H9 (cell line): ENCODE results near the gene CREB5. TPM values are rescaled to one million over a fixed set of nuclear protein-coding genes. Genes with fewer than 3 reads are reported as not detected.

ENCODE experiments used
- DNase-seq: peaks from one replicate; pipeline ENCODE4 v3.0.0-alpha.2; 2017
- H2AFZ ChIP-seq: one replicate; pipeline ENCODE4 v1.6.1; 2013; ENCODE audit warnings: mild to moderate bottlenecking, low read length, control low read depth, moderate library complexity
- H2AK5ac ChIP-seq: 2 replicates; pipeline ENCODE4 v1.6.1; 2013; ENCODE audit warnings: low read length, control low read depth, mixed read lengths; ENCODE audit not compliant: insufficient read length
- H2BK120ac ChIP-seq: one replicate; pipeline ENCODE4 v1.6.1; 2013; ENCODE audit warnings: low read depth, mild to moderate bottlenecking, low read length, control low read depth, inconsistent platforms; ENCODE audit not compliant: poor library complexity, severe bottlenecking
- H2BK12ac ChIP-seq: 2 replicates; pipeline ENCODE4 v1.6.1; 2013; ENCODE audit warnings: low read length, control low read depth, mixed read lengths, low read depth; ENCODE audit not compliant: insufficient read length
- H2BK15ac ChIP-seq: 2 replicates; pipeline ENCODE4 v1.6.1; 2013; ENCODE audit warnings: low read depth, low read length, control low read depth
- H2BK20ac ChIP-seq: one replicate; pipeline ENCODE4 v1.6.1; 2013; ENCODE audit warnings: low read depth, mild to moderate bottlenecking, low read length, control low read depth, inconsistent platforms; ENCODE audit not compliant: poor library complexity, severe bottlenecking
- H2BK5ac ChIP-seq: 2 replicates; pipeline ENCODE4 v1.6.1; 2013; ENCODE audit warnings: low read length, control low read depth, mixed read lengths; ENCODE audit not compliant: insufficient read length
- H3K14ac ChIP-seq: 2 replicates; pipeline ENCODE4 v1.6.1; 2013; ENCODE audit warnings: low read length, control low read depth; ENCODE audit not compliant: insufficient read depth
- H3K18ac ChIP-seq: 2 replicates; pipeline ENCODE4 v1.6.1; 2013; ENCODE audit warnings: low read depth, mild to moderate bottlenecking, mixed read lengths, low read length, control low read depth; ENCODE audit not compliant: insufficient read length
- H3K23ac ChIP-seq: 2 replicates; pipeline ENCODE4 v1.6.1; 2013; ENCODE audit warnings: low read length, control low read depth, mixed read lengths, low read depth; ENCODE audit not compliant: insufficient read length
- H3K23me2 ChIP-seq: 2 replicates; pipeline ENCODE4 v1.6.1; 2013; ENCODE audit warnings: low read depth, mild to moderate bottlenecking, mixed read lengths, low read length, control low read depth; ENCODE audit not compliant: insufficient read length, poor library complexity, severe bottlenecking
- H3K27ac ChIP-seq: 2 replicates; pipeline ENCODE4 v1.5.1; 2013; ENCODE audit warnings: low read length, control low read depth, mixed read lengths, low read depth; ENCODE audit not compliant: insufficient read length
- H3K27me3 ChIP-seq: 2 replicates; pipeline ENCODE4 v1.6.1; 2013; ENCODE audit warnings: low read length, control low read depth, inconsistent platforms; ENCODE audit not compliant: insufficient read depth
- H3K4ac ChIP-seq: 2 replicates; pipeline ENCODE4 v1.6.1; 2013; ENCODE audit warnings: low read depth, mild to moderate bottlenecking, control low read depth, inconsistent platforms, low read length, moderate library complexity
- H3K4me1 ChIP-seq: 2 replicates; pipeline ENCODE4 v1.6.1; 2013; ENCODE audit warnings: low read length, control low read depth, inconsistent platforms; ENCODE audit not compliant: insufficient read depth
- H3K4me2 ChIP-seq: 2 replicates; pipeline ENCODE4 v1.6.1; 2013; ENCODE audit warnings: low read length, control low read depth, mixed read lengths; ENCODE audit not compliant: insufficient read length, insufficient read depth
- H3K56ac ChIP-seq: 2 replicates; pipeline ENCODE4 v1.6.1; 2013; ENCODE audit warnings: low read depth, mild to moderate bottlenecking, mixed read lengths, low read length, control low read depth; ENCODE audit not compliant: insufficient read length
- H3K79me1 ChIP-seq: 2 replicates; pipeline ENCODE4 v1.6.1; 2013; ENCODE audit warnings: low read depth, mild to moderate bottlenecking, moderate library complexity, low read length, control low read depth, inconsistent platforms; ENCODE audit not compliant: insufficient read depth, poor library complexity, severe bottlenecking
- H3K79me2 ChIP-seq: 2 replicates; pipeline ENCODE4 v1.6.1; 2013; ENCODE audit warnings: low read length, control low read depth, inconsistent platforms; ENCODE audit not compliant: insufficient read depth
- H3K9ac ChIP-seq: 2 replicates; pipeline ENCODE4 v1.6.1; 2013; ENCODE audit warnings: low read length, control low read depth, mixed read lengths; ENCODE audit not compliant: insufficient read length; ENCODE audit errors: extremely low read depth
- H3K9me3 ChIP-seq: one replicate; pipeline ENCODE4 v1.6.1; 2013; ENCODE audit warnings: low read depth, low read length, inconsistent platforms; ENCODE audit not compliant: control insufficient read depth
- H3T11ph ChIP-seq: one replicate; pipeline ENCODE4 v1.6.1; 2013; ENCODE audit warnings: mild to moderate bottlenecking, low read length, control low read depth, inconsistent platforms
- H4K20me1 ChIP-seq: one replicate; pipeline ENCODE4 v1.6.1; 2013; ENCODE audit not compliant: control insufficient read depth, insufficient read length, insufficient read depth
- H4K5ac ChIP-seq: 2 replicates; pipeline ENCODE4 v1.6.1; 2013; ENCODE audit warnings: low read depth, mild to moderate bottlenecking, mixed read lengths, low read length, control low read depth; ENCODE audit not compliant: insufficient read length
- H4K8ac ChIP-seq: replicated peaks from 2 replicates; pipeline ENCODE4 v1.6.1; 2013; ENCODE audit warnings: low read length, control low read depth, mixed read lengths, low read depth; ENCODE audit not compliant: insufficient read length
- H4K91ac ChIP-seq: 2 replicates; pipeline ENCODE4 v1.6.1; 2013; ENCODE audit warnings: low read depth, mild to moderate bottlenecking, moderate library complexity, mixed read lengths, low read length, control low read depth; ENCODE audit not compliant: insufficient read length
- H3K27ac Mint-ChIP-seq, 3 experiments: 2 replicates in 2 of 3; 3 replicates in 1 of 3; pipeline ENCODE4 v1.8.0; 2020 to 2021; ENCODE audit warnings: mixed read lengths in 3 of 3, mild to moderate bottlenecking in 1 of 3, moderate library complexity in 1 of 3
- H3K27me3 Mint-ChIP-seq: 2 replicates; pipeline ENCODE4 v1.8.0; 2021; ENCODE audit warnings: low read depth, mild to moderate bottlenecking, moderate library complexity, mixed read lengths
- H3K36me3 Mint-ChIP-seq, 3 experiments: 2 replicates in 2 of 3; 3 replicates in 1 of 3; pipeline ENCODE4 v1.8.0; 2020 to 2021; ENCODE audit warnings: low read depth in 3 of 3, mixed read lengths in 3 of 3; ENCODE audit not compliant: insufficient read depth in 1 of 3
- H3K4me1 Mint-ChIP-seq, 2 experiments: 2 replicates each; pipeline ENCODE4 v1.8.0; 2020; ENCODE audit warnings: mixed read lengths in 2 of 2
- H3K4me3 Mint-ChIP-seq, 2 experiments: 2 replicates in 1 of 2; 3 replicates in 1 of 2; pipeline ENCODE4 v1.8.0; 2020 to 2021; ENCODE audit warnings: mild to moderate bottlenecking in 2 of 2, mixed read lengths in 2 of 2, moderate library complexity in 1 of 2
- H3K9me3 Mint-ChIP-seq, 2 experiments: 2 replicates in 1 of 2; 3 replicates in 1 of 2; pipeline ENCODE4 v1.8.0; 2020; ENCODE audit warnings: mild to moderate bottlenecking in 2 of 2, mixed read lengths in 2 of 2, moderate library complexity in 1 of 2
- WGBS: extraction: QIAGEN DNeasy Blood & Tissue Kit; methylation state at CpG from one replicate; pipeline ENCODE4 v1.1.7; 2013; ENCODE audit warnings: missing lambda C conversion rate, low lambda C conversion rate, mixed read lengths; ENCODE audit not compliant: insufficient read length; ENCODE audit errors: extremely low coverage; 5-methylcytosine and 5-hydroxymethylcytosine counted together
- total RNA-seq: library from RNA; stranded (reverse); gene quantifications from 2 replicates; pipeline ENCODE4 v1.2.1, GENCODE V29; 2021
- TF ChIP-seq, protein P1 (sequence below): fragments of 200-600 bp; sonication (generic); conservative IDR thresholded peaks from 3 replicates; pipeline ENCODE4 v1.8.0; 2021; ENCODE audit warnings: antibody characterized with exemption, mild to moderate bottlenecking

Gene CREB5
- total RNA-seq, 1 experiment from 2014 or later = 4.0 TPM

GRCh38 chr7:28671526-28671925 lies 259.2 kb downstream of the CREB5 start:
- H2BK20ac ChIP-seq = no peak overlapping the region
- no peaks in the 10 kb centered on the region for H3K27me3 ChIP-seq
- peaks cover 18% of the 10 kb centered on the region for H3K4me1 ChIP-seq
- WGBS = no CpG with 5 or more reads among the region's 4 CpGs
- H3K14ac ChIP-seq = no peak overlapping the region
- H3T11ph ChIP-seq = no peak overlapping the region
- peaks cover 41 to 42% of the 10 kb centered on the region in 2 experiments for H3K4me1 Mint-ChIP-seq
- H2BK12ac ChIP-seq = no peak overlapping the region
- H3K23ac ChIP-seq = no peak overlapping the region
- no peaks in the 10 kb centered on the region for H3K23me2 ChIP-seq
- no peaks in the 10 kb centered on the region for H3K9me3 Mint-ChIP-seq
- no peak overlapping the region for H3K4me3 Mint-ChIP-seq
- H3K9ac ChIP-seq = no peak overlapping the region
- H3K9me3 ChIP-seq = no peaks in the 10 kb centered on the region
- H2AFZ ChIP-seq = no peak overlapping the region
- H2BK120ac ChIP-seq = no peak overlapping the region
- H4K20me1 ChIP-seq = no peaks in the 10 kb centered on the region
- H3K4me2 ChIP-seq = no peak overlapping the region
- H3K36me3 Mint-ChIP-seq = no peaks in the 10 kb centered on the region
- no peak overlapping the region for H4K5ac ChIP-seq
- 0 out of 7 replicates have a peak overlapping the region, but pooled peaks of 1 of the 3 experiments have one; percentile 69 for H3K27ac Mint-ChIP-seq
- H3K4ac ChIP-seq = no peak overlapping the region
- H3K79me1 ChIP-seq = no peaks in the 10 kb centered on the region
- no peak overlapping the region for H4K91ac ChIP-seq
- no peak overlapping the region for H2BK15ac ChIP-seq
- H2AK5ac ChIP-seq = no peak overlapping the region
- H3K27ac ChIP-seq = no peak overlapping the region
- H3K79me2 ChIP-seq = no peaks in the 10 kb centered on the region
- H2BK5ac ChIP-seq = no peak overlapping the region
- H3K27me3 Mint-ChIP-seq = no peaks in the 10 kb centered on the region
- TF ChIP-seq, protein P1, sequence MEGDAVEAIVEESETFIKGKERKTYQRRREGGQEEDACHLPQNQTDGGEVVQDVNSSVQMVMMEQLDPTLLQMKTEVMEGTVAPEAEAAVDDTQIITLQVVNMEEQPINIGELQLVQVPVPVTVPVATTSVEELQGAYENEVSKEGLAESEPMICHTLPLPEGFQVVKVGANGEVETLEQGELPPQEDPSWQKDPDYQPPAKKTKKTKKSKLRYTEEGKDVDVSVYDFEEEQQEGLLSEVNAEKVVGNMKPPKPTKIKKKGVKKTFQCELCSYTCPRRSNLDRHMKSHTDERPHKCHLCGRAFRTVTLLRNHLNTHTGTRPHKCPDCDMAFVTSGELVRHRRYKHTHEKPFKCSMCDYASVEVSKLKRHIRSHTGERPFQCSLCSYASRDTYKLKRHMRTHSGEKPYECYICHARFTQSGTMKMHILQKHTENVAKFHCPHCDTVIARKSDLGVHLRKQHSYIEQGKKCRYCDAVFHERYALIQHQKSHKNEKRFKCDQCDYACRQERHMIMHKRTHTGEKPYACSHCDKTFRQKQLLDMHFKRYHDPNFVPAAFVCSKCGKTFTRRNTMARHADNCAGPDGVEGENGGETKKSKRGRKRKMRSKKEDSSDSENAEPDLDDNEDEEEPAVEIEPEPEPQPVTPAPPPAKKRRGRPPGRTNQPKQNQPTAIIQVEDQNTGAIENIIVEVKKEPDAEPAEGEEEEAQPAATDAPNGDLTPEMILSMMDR = no peak
- DNase-seq = no peak
- no peak overlapping the region for H3K18ac ChIP-seq
- no peak overlapping the region for H3K56ac ChIP-seq
- no peak overlapping the region for H4K8ac ChIP-seq
